DOHH2 (cell line): Measurements from ENCODE around the gene RBMX.

ENCODE experiments used
- EZH2phosphoT487 ChIP-seq: fragments of 200-600 bp; sonication (generic); IDR thresholded peaks from 2 replicates; pipeline ENCODE4 v1.6.1; 2017; ENCODE audit warnings: borderline replicate concordance, mild to moderate bottlenecking, antibody characterized with exemption, low read length, moderate library complexity, mixed read lengths
- TF ChIP-seq, protein P1 (sequence below): fragments of 200-600 bp; sonication (generic); IDR thresholded peaks from one replicate; pipeline ENCODE4 v1.5.1; 2014; ENCODE audit warnings: antibody characterized with exemption, mild to moderate bottlenecking, low read depth, low read length; ENCODE audit not compliant: poor library complexity, severe bottlenecking

GRCh38 chrX:136856050-136856449 lies 24.5 kb downstream of the RBMX start:
- no peak for TF ChIP-seq EZH2phosphoT487
- TF ChIP-seq, protein P1, sequence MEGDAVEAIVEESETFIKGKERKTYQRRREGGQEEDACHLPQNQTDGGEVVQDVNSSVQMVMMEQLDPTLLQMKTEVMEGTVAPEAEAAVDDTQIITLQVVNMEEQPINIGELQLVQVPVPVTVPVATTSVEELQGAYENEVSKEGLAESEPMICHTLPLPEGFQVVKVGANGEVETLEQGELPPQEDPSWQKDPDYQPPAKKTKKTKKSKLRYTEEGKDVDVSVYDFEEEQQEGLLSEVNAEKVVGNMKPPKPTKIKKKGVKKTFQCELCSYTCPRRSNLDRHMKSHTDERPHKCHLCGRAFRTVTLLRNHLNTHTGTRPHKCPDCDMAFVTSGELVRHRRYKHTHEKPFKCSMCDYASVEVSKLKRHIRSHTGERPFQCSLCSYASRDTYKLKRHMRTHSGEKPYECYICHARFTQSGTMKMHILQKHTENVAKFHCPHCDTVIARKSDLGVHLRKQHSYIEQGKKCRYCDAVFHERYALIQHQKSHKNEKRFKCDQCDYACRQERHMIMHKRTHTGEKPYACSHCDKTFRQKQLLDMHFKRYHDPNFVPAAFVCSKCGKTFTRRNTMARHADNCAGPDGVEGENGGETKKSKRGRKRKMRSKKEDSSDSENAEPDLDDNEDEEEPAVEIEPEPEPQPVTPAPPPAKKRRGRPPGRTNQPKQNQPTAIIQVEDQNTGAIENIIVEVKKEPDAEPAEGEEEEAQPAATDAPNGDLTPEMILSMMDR: no peak
